ENCODE data around the gene BLACAT1. TPM values are rescaled to one million over a fixed set of nuclear protein-coding genes. Genes with fewer than 3 reads are reported as not detected.
"Not testable (repeated sequence)": the region's sequence is repeated elsewhere in the genome, so short reads cannot be mapped to it uniquely, and the experiment has no call there.

Gene BLACAT1
- total RNA-seq, 1 donor from 2014 or later, result not detected

GRCh38 chr1:205478985-205479384 is 23.1 kb upstream of the BLACAT1 start:
- intact Hi-C loops (cut with micrococcal nuclease); H3K4me3 Mint-ChIP-seq (ENCODE audit: low read depth): not testable (repeated sequence)

GRCh38 chr1:205477759-205478247 is 22.0 kb upstream of the BLACAT1 start:
- Mint-ChIP-seq H3K36me3 (ENCODE audit: low read depth) (peaks cover 4% of the 10 kb centered on the region), H3K27ac (no peak overlapping the region), H3K4me3 (ENCODE audit: low read depth) (no peak overlapping the region), H3K27me3 (ENCODE audit: low read depth) (peaks cover 24% of the 10 kb centered on the region), H3K9me3 (peaks cover 18% of the 10 kb centered on the region), H3K4me1 (ENCODE audit: low read depth) (peaks cover 7% of the 10 kb centered on the region)
- no peak for DNase-seq (ENCODE audit: low spot score)
- intact Hi-C loops (cut with micrococcal nuclease), result no loop called here

More at GRCh38 chr1:205478985-205479384, 23.1 kb upstream of the BLACAT1 start:
- not testable (repeated sequence) for H3K36me3 Mint-ChIP-seq (ENCODE audit: low read depth); H3K27ac Mint-ChIP-seq; H3K4me1 Mint-ChIP-seq (ENCODE audit: low read depth); DNase-seq (ENCODE audit: low spot score)
- peaks cover 31% of the 10 kb centered on the region for H3K27me3 Mint-ChIP-seq (ENCODE audit: low read depth)
- peaks cover 18% of the 10 kb centered on the region for H3K9me3 Mint-ChIP-seq

GRCh38 chr1:205477121-205477758 is 21.4 kb upstream of the BLACAT1 start:
- Mint-ChIP-seq H3K9me3 (peaks cover 18% of the 10 kb centered on the region), H3K4me3 (ENCODE audit: low read depth) (no peak overlapping the region), H3K27me3 (ENCODE audit: low read depth) (peaks cover 27% of the 10 kb centered on the region), H3K27ac (no peak overlapping the region), H3K36me3 (ENCODE audit: low read depth) (peaks cover 4% of the 10 kb centered on the region), H3K4me1 (ENCODE audit: low read depth) (peaks cover 7% of the 10 kb centered on the region)
- intact Hi-C loops (cut with micrococcal nuclease), result no loop called here
- no peak for DNase-seq (ENCODE audit: low spot score)

GRCh38 chr1:205476648-205477047 is 20.8 kb upstream of the BLACAT1 start:
- Mint-ChIP-seq H3K4me3 (ENCODE audit: low read depth) (no peak overlapping the region), H3K27ac (no peak overlapping the region), H3K27me3 (ENCODE audit: low read depth) (peaks cover 24% of the 10 kb centered on the region), H3K9me3 (peaks cover 18% of the 10 kb centered on the region), H3K36me3 (ENCODE audit: low read depth) (peaks cover 4% of the 10 kb centered on the region), H3K4me1 (ENCODE audit: low read depth) (peaks cover 7% of the 10 kb centered on the region)
- intact Hi-C loops (cut with micrococcal nuclease), result no loop called here
- no peak for DNase-seq (ENCODE audit: low spot score)

- Mint-ChIP-seq H3K27me3 (ENCODE audit: low read depth) (peaks cover 17% of the 10 kb centered on the region), H3K4me1 (ENCODE audit: low read depth) (peaks cover 4% of the 10 kb centered on the region), H3K27ac (no peak overlapping the region), H3K36me3 (ENCODE audit: low read depth) (peaks cover 4% of the 10 kb centered on the region), H3K4me3 (ENCODE audit: low read depth) (no peak overlapping the region), H3K9me3 (peaks cover 18% of the 10 kb centered on the region)
- intact Hi-C loops (cut with micrococcal nuclease), result no loop called here
- no peak for DNase-seq (ENCODE audit: low spot score)
Observed at GRCh38 chr1:205475855-205476254, 20.0 kb upstream of the BLACAT1 start.

GRCh38 chr1:205474571-205474970 is 18.7 kb upstream of the BLACAT1 start:
- Mint-ChIP-seq H3K9me3 (peaks cover 18% of the 10 kb centered on the region), H3K27me3 (ENCODE audit: low read depth) (peaks cover 9% of the 10 kb centered on the region), H3K27ac (no peak overlapping the region), H3K4me1 (ENCODE audit: low read depth) (no peaks in the 10 kb centered on the region), H3K36me3 (ENCODE audit: low read depth) (peaks cover 4% of the 10 kb centered on the region), H3K4me3 (ENCODE audit: low read depth) (no peak overlapping the region)
- no peak for DNase-seq (ENCODE audit: low spot score)
- intact Hi-C loops (cut with micrococcal nuclease), result no loop called here

GRCh38 chr1:205473966-205474365 is 18.1 kb upstream of the BLACAT1 start:
- Mint-ChIP-seq H3K27ac (no peak overlapping the region), H3K36me3 (ENCODE audit: low read depth) (peaks cover 4% of the 10 kb centered on the region), H3K4me1 (ENCODE audit: low read depth) (no peaks in the 10 kb centered on the region), H3K9me3 (peaks cover 18% of the 10 kb centered on the region), H3K4me3 (ENCODE audit: low read depth) (no peak overlapping the region), H3K27me3 (ENCODE audit: low read depth) (peaks cover 8% of the 10 kb centered on the region)
- intact Hi-C loops (cut with micrococcal nuclease), result no loop called here
- DNase-seq (ENCODE audit: low spot score), result no peak

GRCh38 chr1:205473475-205473874 is 17.6 kb upstream of the BLACAT1 start:
- H3K36me3 Mint-ChIP-seq (ENCODE audit: low read depth), result peaks cover 4% of the 10 kb centered on the region
- no peak overlapping the region for H3K27ac Mint-ChIP-seq
- DNase-seq (ENCODE audit: low spot score), result no peak
- peaks cover 8% of the 10 kb centered on the region for H3K27me3 Mint-ChIP-seq (ENCODE audit: low read depth)
- peaks cover 18% of the 10 kb centered on the region for H3K9me3 Mint-ChIP-seq
- H3K4me3 Mint-ChIP-seq (ENCODE audit: low read depth), result no peak overlapping the region
- intact Hi-C loops (cut with micrococcal nuclease), result no loop called here
- H3K4me1 Mint-ChIP-seq (ENCODE audit: low read depth), result no peaks in the 10 kb centered on the region

GRCh38 chr1:205472737-205473441 is 17.0 kb upstream of the BLACAT1 start:
- no peak overlapping the region for H3K27ac Mint-ChIP-seq
- DNase-seq (ENCODE audit: low spot score), result no peak
- H3K27me3 Mint-ChIP-seq (ENCODE audit: low read depth), result peaks cover 11% of the 10 kb centered on the region
- intact Hi-C loops (cut with micrococcal nuclease), result no loop called here
- peaks cover 18% of the 10 kb centered on the region for H3K9me3 Mint-ChIP-seq
- H3K4me3 Mint-ChIP-seq (ENCODE audit: low read depth), result no peak overlapping the region
- no peaks in the 10 kb centered on the region for H3K4me1 Mint-ChIP-seq (ENCODE audit: low read depth)
- H3K36me3 Mint-ChIP-seq (ENCODE audit: low read depth), result peaks cover 4% of the 10 kb centered on the region

GRCh38 chr1:205470131-205470530 is 14.3 kb upstream of the BLACAT1 start:
- intact Hi-C loops (cut with micrococcal nuclease), result no loop called here
- Mint-ChIP-seq H3K27ac (no peak overlapping the region), H3K4me1 (ENCODE audit: low read depth) (no peaks in the 10 kb centered on the region), H3K9me3 (peaks cover 8% of the 10 kb centered on the region), H3K27me3 (ENCODE audit: low read depth) (peaks cover 27% of the 10 kb centered on the region), H3K36me3 (ENCODE audit: low read depth) (peaks cover 4% of the 10 kb centered on the region), H3K4me3 (ENCODE audit: low read depth) (no peak overlapping the region)
- no peak for DNase-seq (ENCODE audit: low spot score)

GRCh38 chr1:205466595-205467220 is 10.9 kb upstream of the BLACAT1 start:
- Mint-ChIP-seq H3K36me3 (ENCODE audit: low read depth) (no peaks in the 10 kb centered on the region), H3K4me3 (ENCODE audit: low read depth) (no peak overlapping the region), H3K27me3 (ENCODE audit: low read depth) (peaks cover 19% of the 10 kb centered on the region), H3K9me3 (no peaks in the 10 kb centered on the region), H3K27ac (no peak overlapping the region), H3K4me1 (ENCODE audit: low read depth) (no peaks in the 10 kb centered on the region)
- intact Hi-C loops (cut with micrococcal nuclease), result no loop called here
- no peak for DNase-seq (ENCODE audit: low spot score)

- Mint-ChIP-seq H3K27ac (no peak overlapping the region), H3K4me3 (ENCODE audit: low read depth) (no peak overlapping the region), H3K9me3 (no peaks in the 10 kb centered on the region), H3K27me3 (ENCODE audit: low read depth) (peaks cover 26% of the 10 kb centered on the region), H3K4me1 (ENCODE audit: low read depth) (no peaks in the 10 kb centered on the region), H3K36me3 (ENCODE audit: low read depth) (no peaks in the 10 kb centered on the region)
- intact Hi-C loops (cut with micrococcal nuclease), result no loop called here
- no peak for DNase-seq (ENCODE audit: low spot score)
Observed at GRCh38 chr1:205465392-205465791, 9.5 kb upstream of the BLACAT1 start.
